Endothelial cell of umbilical vein (primary cell): ENCODE data around the gene GRID2. TPM values are rescaled to one million over a fixed set of nuclear protein-coding genes. Genes with fewer than 3 reads are reported as not detected.
A peak's percentile ranks its signal among the peaks of the same experiment; 100 is the strongest.

Experiments
- Bru-seq: library from RNA; stranded (reverse); fragments of 400-500 nt; gene quantifications from one replicate; lab custom pipeline; 2021; lab: Mats Ljungman, UMichigan
- BruChase-seq, 2 experiments: library from RNA; stranded (reverse); fragments of 400-500 nt; gene quantifications; one replicate each; lab custom pipeline; 2021; lab: Mats Ljungman, UMichigan
- BruUV-seq: library from RNA; stranded (reverse); fragments of 400-500 nt; replicated peaks from 2 replicates; lab custom pipeline; 2021; lab: Mats Ljungman, UMichigan
- CTCF ChIA-PET: fragments of 300-600, 350-600 bp; sonication (Branson Sonifier 250); formaldehyde crosslinking; loops from one replicate; lab custom pipeline; 2021; ENCODE audit warnings: antibody characterized with exemption, inconsistent platforms; lab: Charles Lee
- POLR2A ChIA-PET: fragments of 300-600, 350-600 bp; sonication (Branson Sonifier 250); formaldehyde crosslinking; loops from one replicate; lab custom pipeline; 2021; ENCODE audit warnings: antibody characterized with exemption, inconsistent platforms; lab: Charles Lee
- DNase-seq: peaks from one replicate; pipeline ENCODE4 v3.0.0-alpha.2; 2011; ENCODE audit warnings: low read depth, low spot score
- FAIRE-seq: peaks from 2 replicates; lab custom pipeline; 2011; peaks lifted over from hg19 to GRCh38; lab: Jason Lieb, UNC
- H2AFZ ChIP-seq: 2 replicates; pipeline ENCODE4 v1.6.0; 2012; ENCODE audit warnings: low read depth, low read length, control low read depth, inconsistent platforms
- H3K27ac ChIP-seq: 2 replicates; pipeline ENCODE4 v1.5.1; 2011; ENCODE audit warnings: low read depth, mild to moderate bottlenecking, control low read depth, low read length, moderate library complexity; ENCODE audit not compliant: insufficient read depth
- H3K27me3 ChIP-seq, 2 experiments: 2 replicates each; pipeline versions ENCODE4 v1.6.0 to v1.6.1; 2011; ENCODE audit warnings: low read length in 2 of 2, mixed read lengths in 1 of 2; ENCODE audit not compliant: control insufficient read depth in 2 of 2, insufficient read depth in 2 of 2
- H3K36me3 ChIP-seq, 2 experiments: 2 replicates in 1 of 2; 3 replicates in 1 of 2; pipeline ENCODE4 v1.5.1; 2011; ENCODE audit warnings: low read length in 2 of 2, mild to moderate bottlenecking in 1 of 2, moderate library complexity in 1 of 2; ENCODE audit not compliant: control insufficient read depth in 2 of 2, insufficient read depth in 2 of 2; ENCODE audit errors: extremely low read depth in 1 of 2
- H3K4me1 ChIP-seq: 3 replicates; pipeline ENCODE4 v1.5.1; 2011; ENCODE audit warnings: mild to moderate bottlenecking, low read length; ENCODE audit not compliant: control insufficient read depth, insufficient read depth; ENCODE audit errors: extremely low read depth
- H3K4me2 ChIP-seq: 2 replicates; pipeline ENCODE4 v1.6.1; 2011; ENCODE audit warnings: low read length, control low read depth, mixed read lengths; ENCODE audit not compliant: insufficient read depth
- H3K4me3 ChIP-seq, 3 experiments: fragments of 200-600 bp in 1 of 3; sonication (generic), shearing (Covaris generic) in 1 of 3; replicated peaks in 1 of 3; 2 replicates each; pipeline ENCODE4 v1.5.1; 2011 to 2016; ENCODE audit warnings: control low read depth in 3 of 3, low read length in 3 of 3, mild to moderate bottlenecking in 2 of 3, inconsistent platforms in 1 of 3, low read depth in 1 of 3, moderate library complexity in 1 of 3; ENCODE audit not compliant: insufficient read depth in 1 of 3
- H3K79me2 ChIP-seq: 2 replicates; pipeline ENCODE4 v1.6.0; 2012; ENCODE audit warnings: low read length, inconsistent platforms; ENCODE audit not compliant: control insufficient read depth, insufficient read depth
- H3K9ac ChIP-seq: replicated peaks from 2 replicates; pipeline ENCODE3; 2011; ENCODE audit warnings: low read length, control low read depth; ENCODE audit not compliant: insufficient read depth; ENCODE audit errors: extremely low read depth
- H3K9me1 ChIP-seq: replicated peaks from 3 replicates; pipeline ENCODE4 v1.6.0; 2011; ENCODE audit warnings: mild to moderate bottlenecking, low read length; ENCODE audit not compliant: control insufficient read depth, insufficient read depth; ENCODE audit errors: extremely low read depth
- H3K9me3 ChIP-seq: replicated peaks from 2 replicates; pipeline ENCODE4 v1.5.1; 2012; ENCODE audit warnings: low read length, inconsistent platforms; ENCODE audit not compliant: control insufficient read depth, insufficient read depth
- H4K20me1 ChIP-seq: replicated peaks from 2 replicates; pipeline ENCODE3; 2011; ENCODE audit warnings: mild to moderate bottlenecking, low read length; ENCODE audit not compliant: control insufficient read depth, insufficient read depth; ENCODE audit errors: extremely low read depth
- EZH2 ChIP-seq: IDR thresholded peaks from 2 replicates; pipeline ENCODE4 v1.6.1; 2012; ENCODE audit warnings: borderline replicate concordance, low read depth, mild to moderate bottlenecking, moderate library complexity, low read length, inconsistent platforms; ENCODE audit not compliant: severe bottlenecking
- MYC ChIP-seq: IDR thresholded peaks from one replicate; pipeline ENCODE4 v1.6.1; 2011; ENCODE audit warnings: mild to moderate bottlenecking, low read depth, low read length
- POLR2A ChIP-seq: IDR thresholded peaks from 2 replicates; pipeline ENCODE4 v1.6.1; 2012; ENCODE audit warnings: low read depth, mild to moderate bottlenecking, control low read depth, low read length
- POLR2AphosphoS5 ChIP-seq: IDR thresholded peaks from 2 replicates; pipeline ENCODE4 v1.6.1; 2012; ENCODE audit warnings: low read depth, mild to moderate bottlenecking, control low read depth, low read length, moderate library complexity; ENCODE audit not compliant: insufficient read depth
- dilution Hi-C: fragments of 300-500 bp; cut with MboI; formaldehyde crosslinking; loops from one replicate; pipeline ENCODE4 v1.15.0; 2019; ENCODE audit warnings: low sequenced_read_pairs; ENCODE audit not compliant: extremely low pct_ligation_motif_present
- intact Hi-C: fragments of 100-400 bp; cut with micrococcal nuclease; formaldehyde crosslinking; loops from one replicate; pipeline ENCODE4 v1.10.0; 2022
- long read RNA-seq: library from polyadenylated mRNA; stranded (forward); transcript quantifications from one replicate; pipeline ENCODE4 v2.0.0, GENCODE V29; 2021
- polyA minus RNA-seq, 3 experiments: library from RNA; depleted of rRNA, polyadenylated mRNA; stranded (reverse); fragments of >200 nt; gene quantifications; 1 replicate in 1 of 3; 2 replicates in 2 of 3; pipeline ENCODE4 v1.2.3, GENCODE V29; 2011
- polyA plus RNA-seq, 4 experiments: library from polyadenylated mRNA; depleted of rRNA in 3 of 4; stranded (reverse) in 3 of 4; unstranded in 1 of 4; fragments of >200 nt; gene quantifications; 2 replicates each; pipeline versions ENCODE4 v1.2.1 to v1.2.3, GENCODE V29; 2011 to 2012; ENCODE audit warnings: missing spikeins in 1 of 4
- total RNA-seq: library from RNA; stranded (reverse); gene quantifications from 2 replicates; pipeline ENCODE4 v1.2.3, GENCODE V29; 2021
- TF ChIP-seq, protein P1 (sequence below): IDR thresholded peaks from 2 replicates; pipeline ENCODE4 v1.6.1; 2011; ENCODE audit not compliant: insufficient read depth, insufficient read length
- TF ChIP-seq, protein P2 (sequence below), 2 donors: IDR thresholded peaks; 1 replicate in 1 of 2; 2 replicates in 1 of 2; pipeline ENCODE4 v1.5.1; 2011; ENCODE audit warnings: low read length in 2 of 2, mild to moderate bottlenecking in 2 of 2, moderate library complexity in 2 of 2, control low read depth in 1 of 2, inconsistent platforms in 1 of 2, low read depth in 1 of 2; ENCODE audit not compliant: insufficient read depth in 1 of 2; ENCODE audit errors: extremely low read depth in 1 of 2

Gene GRID2
- total RNA-seq (not detected in 2 replicates), polyA plus RNA-seq (not detected in 2 replicates), polyA minus RNA-seq (not detected in 2 replicates), Bru-seq, nascent RNA (percentile 1 among the genes with signal in this experiment), BruChase-seq, experiment 1, labeled RNA remaining after a 6-hour chase (percentile 1 among the genes with signal in this experiment), BruChase-seq, experiment 2, labeled RNA remaining after a 2-hour chase (percentile 2 among the genes with signal in this experiment)
- not detected in 2 replicates for polyA plus RNA-seq (2011; cell fraction: cytosol; rRNA removed)
- polyA plus RNA-seq (2011; cell fraction: nucleus; rRNA removed), result not detected in 2 replicates
- not detected in 2 replicates for polyA plus RNA-seq (2012)
- not detected for polyA minus RNA-seq (2011; cell fraction: cytosol; rRNA and poly(A)+ RNA removed)
- 0.43 TPM in 1 of 2 replicates, not detected in the other for polyA minus RNA-seq (2011; cell fraction: nucleus; rRNA and poly(A)+ RNA removed)
- long read RNA-seq, result 0 reads

DNA sequence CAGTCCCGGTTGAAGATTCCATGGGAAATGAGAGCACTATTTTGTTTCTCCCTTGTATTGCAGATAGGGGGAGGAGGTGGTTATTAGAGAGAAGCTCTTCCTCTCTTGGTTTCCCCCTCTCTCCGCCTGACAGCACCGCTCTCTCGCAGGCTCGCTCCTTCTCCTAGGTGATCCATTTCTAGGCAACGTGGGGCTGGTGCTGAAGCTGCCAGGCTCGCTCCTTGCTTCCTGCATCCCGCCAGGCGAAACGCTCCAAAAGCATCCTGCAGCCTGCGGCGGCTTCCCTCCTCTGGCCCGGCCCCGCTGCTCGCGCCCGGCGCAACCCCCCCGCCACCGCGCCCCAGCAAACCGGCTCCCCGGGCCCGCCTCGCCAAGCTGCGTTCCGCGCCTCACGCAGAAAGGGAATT, at the start of gene GRID2:
Gene GRID2 (plus strand): TSS at position 346 of the 407 bp plus-strand sequence.
- DNase-seq (peak; percentile 10), FAIRE-seq (no peak)
- BruUV-seq, result no TSS peak
- no peak within 1 kb of the TSS for H3K27ac ChIP-seq
- no peaks in the 10 kb centered on the region for H3K9me1 ChIP-seq
- H3K4me2 ChIP-seq, result peak within 1 kb of the TSS; percentile 78
- H3K9me3 ChIP-seq, result no peaks in the 10 kb centered on the region
- H3K4me3 ChIP-seq, result peak within 1 kb of the TSS in 1 of 3 experiments; percentile 50
- no peaks in the 10 kb centered on the region for H3K79me2 ChIP-seq
- H3K36me3 ChIP-seq, result no peaks in the 10 kb centered on the region
- TF ChIP-seq EZH2, result peak; percentile 30
- TF ChIP-seq POLR2AphosphoS5, result no peak
- TF ChIP-seq POLR2A, result no peak
- TF ChIP-seq, protein P1, sequence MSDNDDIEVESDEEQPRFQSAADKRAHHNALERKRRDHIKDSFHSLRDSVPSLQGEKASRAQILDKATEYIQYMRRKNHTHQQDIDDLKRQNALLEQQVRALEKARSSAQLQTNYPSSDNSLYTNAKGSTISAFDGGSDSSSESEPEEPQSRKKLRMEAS, result no peak
- TF ChIP-seq, protein P2, sequence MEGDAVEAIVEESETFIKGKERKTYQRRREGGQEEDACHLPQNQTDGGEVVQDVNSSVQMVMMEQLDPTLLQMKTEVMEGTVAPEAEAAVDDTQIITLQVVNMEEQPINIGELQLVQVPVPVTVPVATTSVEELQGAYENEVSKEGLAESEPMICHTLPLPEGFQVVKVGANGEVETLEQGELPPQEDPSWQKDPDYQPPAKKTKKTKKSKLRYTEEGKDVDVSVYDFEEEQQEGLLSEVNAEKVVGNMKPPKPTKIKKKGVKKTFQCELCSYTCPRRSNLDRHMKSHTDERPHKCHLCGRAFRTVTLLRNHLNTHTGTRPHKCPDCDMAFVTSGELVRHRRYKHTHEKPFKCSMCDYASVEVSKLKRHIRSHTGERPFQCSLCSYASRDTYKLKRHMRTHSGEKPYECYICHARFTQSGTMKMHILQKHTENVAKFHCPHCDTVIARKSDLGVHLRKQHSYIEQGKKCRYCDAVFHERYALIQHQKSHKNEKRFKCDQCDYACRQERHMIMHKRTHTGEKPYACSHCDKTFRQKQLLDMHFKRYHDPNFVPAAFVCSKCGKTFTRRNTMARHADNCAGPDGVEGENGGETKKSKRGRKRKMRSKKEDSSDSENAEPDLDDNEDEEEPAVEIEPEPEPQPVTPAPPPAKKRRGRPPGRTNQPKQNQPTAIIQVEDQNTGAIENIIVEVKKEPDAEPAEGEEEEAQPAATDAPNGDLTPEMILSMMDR (IDR thresholded peaks at IDR 0.05; ENCODE audit: extremely low read depth in 1 of 2, insufficient read depth in 1 of 2, low read depth in 1 of 2, low read length in 2 of 2), result no peak
- TF ChIP-seq MYC, result no peak
- POLR2A ChIA-PET, result no interaction called here
- peaks cover 13% of the 10 kb centered on the region for H3K4me1 ChIP-seq
- CTCF ChIA-PET, result interaction anchor here (0.6 kb wide), 1 partner anchor 1637 kb away, joined by 3 read pairs; no protein-coding TSS in a partner anchor
- dilution Hi-C loops (no loop called here), intact Hi-C loops (no loop called here)
- H4K20me1 ChIP-seq, result no peaks in the 10 kb centered on the region
- no peak within 1 kb of the TSS for H3K9ac ChIP-seq
- H3K27me3 ChIP-seq, result peaks cover 33 to 68% of the 10 kb centered on the region in 2 experiments
- peak within 1 kb of the TSS; percentile 91 for H2AFZ ChIP-seq
